CD4-positive, alpha-beta T cell treated with Interleukin-4 for 1 hour (primary cell): Measurements from ENCODE around the gene FGD4.

Experiments used
- DNase-seq, 2 donors: peaks; one replicate each; pipeline ENCODE4 v3.0.0-alpha.2; 2020 to 2022

FGD4 gene

DNA sequence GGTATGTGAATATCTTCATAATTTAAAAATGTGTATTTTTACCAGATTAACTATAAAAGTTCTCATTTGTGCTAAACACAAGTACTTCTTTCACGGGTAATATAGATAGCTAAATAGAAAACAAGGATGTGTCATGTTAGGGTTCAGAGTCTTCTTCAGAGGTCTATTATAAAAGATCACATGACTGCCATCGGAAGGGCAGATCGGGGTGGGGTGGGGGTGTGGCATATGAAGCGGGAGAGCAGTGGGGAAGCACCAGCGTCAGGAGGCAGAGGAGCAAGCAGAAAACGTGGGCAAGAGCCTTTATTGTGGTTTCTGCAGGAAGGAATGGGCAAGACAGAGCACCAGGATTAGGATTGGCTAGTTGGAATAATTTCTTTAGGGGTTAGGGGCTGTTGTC is 216.1 kb downstream of the FGD4 start:
- DNase-seq: no peak

DNA sequence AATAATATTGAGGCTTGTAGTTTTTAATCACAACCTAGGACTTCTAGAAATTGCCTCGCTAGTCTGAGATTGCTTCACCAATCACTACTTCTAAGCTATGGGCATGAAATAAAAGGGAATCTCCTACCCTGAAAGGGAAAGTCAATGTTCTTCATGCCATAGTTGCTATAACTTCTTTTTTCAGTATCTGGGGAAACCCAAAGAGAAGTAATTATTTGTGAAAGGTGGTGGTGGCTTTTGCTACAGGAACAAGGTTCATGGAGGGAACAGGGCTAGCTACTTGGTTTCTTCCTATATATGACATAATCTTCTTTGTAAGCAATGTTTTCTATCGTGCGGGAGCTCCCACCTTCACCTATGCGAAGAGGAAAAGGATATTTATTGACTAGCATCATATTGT is 218.2 kb downstream of the FGD4 start:
- DNase-seq: peak in 1 of 2 donors; percentile 1

DNA sequence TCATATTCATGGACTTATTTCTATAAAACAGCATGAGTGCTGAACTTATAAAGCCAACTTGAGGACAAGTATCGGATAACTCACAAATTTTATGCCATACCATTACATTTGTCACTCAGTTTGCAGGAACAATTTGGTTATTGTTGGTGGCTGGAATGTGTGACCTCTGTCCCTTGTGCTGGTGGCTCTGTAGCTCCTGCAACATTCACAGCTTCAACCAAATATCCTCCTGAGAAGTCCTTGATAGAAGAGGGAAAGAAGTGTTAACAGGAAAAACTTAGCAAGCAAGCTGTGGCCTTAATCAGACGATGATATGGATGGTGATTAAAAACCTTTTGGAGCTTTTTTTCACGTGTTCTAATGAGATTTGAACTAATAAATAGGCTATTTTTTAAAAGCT is 218.8 kb downstream of the FGD4 start:
- no peak for DNase-seq

DNA sequence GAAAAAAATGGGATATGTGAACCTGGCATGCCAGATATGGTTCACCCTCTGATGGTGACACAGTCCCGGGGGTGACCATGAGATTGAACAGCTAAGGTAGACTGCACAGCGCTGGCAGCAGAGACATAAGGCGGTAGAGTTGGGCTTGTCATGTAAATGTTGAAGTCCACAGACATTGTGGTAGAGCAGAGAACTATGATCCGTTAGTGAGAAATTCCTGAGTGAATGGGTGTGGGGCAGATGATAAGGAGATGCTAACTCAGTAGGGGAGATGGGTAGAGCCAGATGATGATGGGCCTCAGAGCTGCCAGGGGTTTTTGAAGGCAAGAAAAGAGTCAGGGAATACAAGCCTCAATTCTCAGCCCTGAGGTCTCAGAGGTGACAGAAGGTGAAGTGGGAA is 228.6 kb downstream of the FGD4 start:
- no peak for DNase-seq

DNA sequence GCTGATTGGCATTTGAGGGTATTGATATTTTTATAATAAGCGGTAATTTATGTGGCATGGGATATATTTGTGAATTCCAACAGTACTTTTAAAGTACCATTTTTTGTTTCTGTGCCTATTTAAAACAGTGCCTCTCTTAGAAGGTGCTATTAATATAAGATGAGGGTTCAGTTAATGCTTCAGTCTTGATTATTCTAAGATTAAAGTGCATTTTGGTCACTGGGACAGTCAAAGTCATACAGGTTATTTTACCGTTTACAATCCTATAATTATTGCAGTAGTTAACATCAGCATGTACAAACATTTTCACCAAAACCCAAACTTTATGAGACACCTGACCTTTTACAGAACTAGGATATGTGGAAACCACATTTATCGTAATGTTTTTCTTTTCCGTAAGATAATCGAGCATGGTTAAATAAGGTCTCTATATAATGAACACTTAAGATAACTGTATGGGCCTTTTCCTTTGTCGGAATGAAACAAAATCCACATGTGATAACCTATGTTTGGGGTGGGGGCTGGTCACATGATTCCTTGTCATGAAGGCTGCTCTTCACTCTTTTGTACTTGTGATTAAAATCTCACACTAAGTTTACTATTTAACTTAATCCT is 242.0 kb downstream of the FGD4 start:
- no peak for DNase-seq

DNA sequence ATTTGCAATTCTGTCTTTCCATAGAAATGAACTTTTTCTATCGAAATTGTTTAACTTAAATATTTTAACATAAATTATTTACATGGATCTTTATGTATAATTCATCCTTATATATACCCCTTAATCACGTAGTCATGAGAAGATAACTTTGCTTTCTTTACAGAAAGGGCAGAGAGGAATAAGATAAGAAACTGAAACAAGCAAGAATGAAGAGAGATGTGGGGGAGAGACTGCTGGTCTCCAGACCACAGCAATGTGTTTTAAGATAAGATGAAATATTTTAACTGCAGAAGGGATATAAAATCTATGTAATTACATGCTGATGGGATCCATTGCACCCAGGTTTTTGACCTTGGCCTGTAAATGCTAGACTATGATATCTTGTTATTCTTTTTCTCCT is 245.1 kb downstream of the FGD4 start:
- no peak for DNase-seq

DNA sequence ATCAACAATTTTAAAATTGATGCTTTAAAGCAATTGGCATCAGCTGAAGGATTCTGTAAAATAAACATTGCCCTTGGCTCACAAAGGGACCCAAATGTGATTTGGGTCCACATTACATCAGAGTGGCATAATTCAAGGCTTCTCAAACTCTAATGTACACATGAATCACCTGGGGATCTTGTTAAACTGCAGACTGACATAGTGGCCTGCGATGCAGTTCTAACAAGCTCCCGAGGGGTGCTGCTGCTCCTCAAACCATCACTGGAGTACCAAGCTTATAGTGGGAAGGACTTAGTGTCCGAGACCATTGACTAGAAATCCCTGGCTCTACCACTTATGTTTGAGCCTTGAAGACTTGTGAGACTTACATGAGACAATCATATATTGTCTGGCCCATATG is 247.9 kb downstream of the FGD4 start:
- DNase-seq: no peak

DNA sequence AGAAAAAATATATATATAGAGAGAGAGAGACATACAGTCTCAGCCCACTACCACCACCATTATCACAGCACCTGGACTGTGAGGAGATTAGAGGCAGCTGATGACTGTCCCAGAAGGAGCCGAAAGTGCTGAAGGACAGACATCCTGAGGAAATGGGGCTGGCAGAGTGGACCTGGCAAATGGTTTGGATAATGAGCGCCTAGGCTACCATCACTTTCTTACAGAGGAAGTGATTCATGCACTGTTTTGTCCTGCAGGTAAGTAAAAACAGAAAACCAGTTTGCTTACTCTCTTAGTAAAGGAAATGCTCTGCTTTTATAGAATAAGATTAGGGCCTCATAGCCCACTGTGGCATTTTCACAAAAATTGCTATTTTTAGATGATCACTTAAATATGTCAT is 251.2 kb downstream of the FGD4 start:
- DNase-seq: no peak

DNA sequence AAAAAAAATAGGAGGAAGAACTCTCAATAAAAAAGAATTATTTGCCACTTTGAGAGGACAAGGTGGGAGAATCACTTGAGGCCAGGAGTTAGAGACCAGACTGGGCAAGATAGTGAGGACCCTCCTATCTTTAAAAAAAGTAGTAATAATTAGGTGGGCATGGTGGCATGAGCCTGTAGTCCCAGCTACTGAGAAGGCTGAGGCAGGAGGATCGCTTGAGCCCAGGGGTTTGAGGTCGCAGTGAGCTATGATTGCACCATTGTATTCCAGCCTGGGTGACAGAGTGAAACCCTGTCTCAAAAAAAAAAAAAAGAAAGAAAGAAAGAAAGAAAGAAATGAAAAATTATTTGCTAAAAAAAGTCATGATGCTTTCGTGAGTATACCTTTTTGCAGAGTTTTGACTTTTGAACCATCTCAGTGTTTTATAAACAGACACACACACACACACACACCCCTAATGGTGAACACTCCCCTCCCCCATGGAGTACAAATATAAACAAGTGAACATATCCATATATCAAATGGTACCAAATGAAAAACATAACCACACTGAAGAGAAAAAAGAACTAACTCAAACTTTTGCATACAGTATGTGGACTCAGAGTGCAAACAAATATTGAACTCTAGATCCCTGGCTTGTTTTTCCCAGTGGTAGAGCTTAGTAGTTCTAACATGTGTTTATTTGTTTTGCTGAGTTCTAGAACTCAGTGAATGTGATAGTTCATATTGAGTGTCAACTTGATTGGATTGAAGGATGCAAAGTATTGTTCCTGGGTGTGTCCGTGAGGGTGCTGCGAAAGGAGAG is 252.0 kb downstream of the FGD4 start:
- DNase-seq: no peak

DNA sequence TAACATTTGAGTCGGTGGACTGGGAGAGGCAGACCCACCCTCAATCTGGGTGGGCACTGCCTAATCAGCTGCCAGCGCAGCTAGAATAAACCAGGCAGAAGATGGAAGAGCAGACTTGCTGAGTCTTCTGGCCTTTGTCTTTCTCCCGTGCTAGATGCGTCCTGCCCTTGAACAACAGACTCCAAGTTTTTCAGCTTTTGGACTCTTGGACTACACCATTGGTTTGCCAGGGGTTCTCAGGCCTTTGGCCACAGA is 252.5 kb downstream of the FGD4 start:
- no peak for DNase-seq

DNA sequence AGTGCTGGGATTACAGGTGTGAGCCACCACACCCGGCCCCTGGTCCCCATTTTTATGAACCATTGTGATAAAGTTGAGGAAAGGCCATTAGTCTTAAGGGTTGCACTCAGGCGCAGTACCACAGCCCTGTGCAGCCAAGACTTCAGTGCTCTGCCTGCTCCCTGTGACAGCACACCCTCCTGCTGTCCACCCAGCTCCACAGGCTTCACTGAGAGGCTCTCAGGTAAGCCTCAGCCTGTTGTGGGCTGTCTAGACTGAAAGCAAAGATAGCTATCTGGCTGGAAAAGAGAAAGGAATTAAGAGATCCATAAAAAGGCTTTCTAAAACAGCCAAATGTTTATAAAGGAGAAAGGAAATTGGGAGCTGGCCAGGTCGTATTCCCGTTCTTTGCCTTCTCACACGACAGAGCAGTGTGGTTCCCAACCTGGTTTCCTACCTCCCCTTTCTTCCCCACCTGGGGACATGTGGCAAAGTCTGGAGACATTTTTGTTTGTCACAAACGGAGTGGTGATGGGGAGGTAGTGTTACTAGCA is 260.6 kb downstream of the FGD4 start:
- no peak for DNase-seq

DNA sequence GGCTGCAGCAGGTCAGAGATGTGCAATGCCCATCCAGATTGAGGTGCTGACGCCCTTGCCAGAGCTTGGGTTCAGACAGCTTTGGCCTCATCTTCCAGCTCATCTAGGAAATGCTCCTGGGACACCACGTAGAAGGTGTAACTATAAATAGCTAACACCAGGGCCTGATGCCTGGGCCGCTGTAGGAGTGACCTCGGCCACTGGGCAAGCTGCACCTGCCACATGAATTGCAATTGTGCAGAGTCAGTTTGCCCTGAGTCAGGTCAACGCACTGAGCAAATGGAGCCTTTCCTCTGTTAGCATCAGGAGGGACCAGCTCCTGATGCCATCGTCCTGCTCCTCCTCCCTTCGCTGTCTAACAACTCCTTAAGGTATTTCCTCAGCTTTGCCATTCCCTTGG is 262.3 kb downstream of the FGD4 start:
- no peak for DNase-seq

DNA sequence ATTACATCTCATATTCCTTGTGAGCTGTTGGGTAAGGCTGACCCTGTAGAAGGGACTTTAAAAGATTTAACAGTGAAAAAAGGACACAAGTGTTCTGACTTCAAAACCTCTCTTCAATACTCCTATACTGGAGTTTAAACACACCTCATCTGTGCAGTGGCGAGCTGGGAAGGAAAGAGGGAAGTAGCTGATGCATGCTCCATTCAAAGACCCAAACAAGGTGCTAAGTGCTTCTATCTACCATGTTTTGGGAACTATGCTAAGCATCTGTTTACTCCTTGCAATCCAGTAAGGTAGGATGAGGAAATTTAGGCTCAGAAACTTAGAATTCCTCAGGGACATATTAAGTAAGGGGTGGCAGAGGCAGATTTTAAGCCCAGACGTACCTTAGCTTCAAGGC is 263.3 kb downstream of the FGD4 start:
- DNase-seq: no peak

DNA sequence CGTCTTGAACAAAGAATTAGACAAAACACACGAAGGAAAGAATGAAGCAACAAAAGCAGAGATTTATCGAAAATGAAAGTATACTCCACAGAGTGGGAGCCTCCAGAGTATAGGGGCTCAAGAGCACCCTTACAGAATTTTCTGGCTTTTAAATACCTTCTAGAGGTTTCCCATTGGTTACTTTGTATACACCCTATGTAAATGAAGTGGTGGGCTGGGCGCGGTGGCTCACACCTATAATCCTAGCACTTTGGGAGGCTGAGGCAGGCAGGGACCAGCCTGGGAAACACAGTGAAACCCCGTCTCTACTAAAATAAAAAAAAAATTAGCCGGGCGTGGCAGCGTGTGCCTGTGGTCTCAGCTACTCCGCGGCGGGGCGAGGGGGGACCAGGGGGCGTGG is 266.7 kb downstream of the FGD4 start:
- no peak for DNase-seq

DNA sequence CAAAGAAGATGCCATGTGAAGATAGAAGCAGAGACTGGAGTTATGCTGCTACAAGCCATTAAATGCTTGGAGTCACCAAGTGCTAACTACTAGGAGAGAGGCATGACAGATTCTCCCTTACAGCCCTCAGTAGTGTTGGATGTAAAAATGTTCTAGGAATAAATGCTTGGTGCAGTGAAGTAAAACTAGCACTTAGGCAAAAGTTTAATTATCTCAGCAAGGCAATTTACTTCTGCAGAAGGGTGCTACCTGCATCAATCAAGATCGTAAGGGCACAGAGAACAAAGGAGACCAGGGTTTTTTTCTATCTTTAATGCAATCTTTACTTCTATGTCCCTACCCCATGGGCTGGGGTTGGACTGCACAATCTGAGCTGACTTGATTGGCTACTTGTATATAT is 270.2 kb downstream of the FGD4 start:
- no peak for DNase-seq

DNA sequence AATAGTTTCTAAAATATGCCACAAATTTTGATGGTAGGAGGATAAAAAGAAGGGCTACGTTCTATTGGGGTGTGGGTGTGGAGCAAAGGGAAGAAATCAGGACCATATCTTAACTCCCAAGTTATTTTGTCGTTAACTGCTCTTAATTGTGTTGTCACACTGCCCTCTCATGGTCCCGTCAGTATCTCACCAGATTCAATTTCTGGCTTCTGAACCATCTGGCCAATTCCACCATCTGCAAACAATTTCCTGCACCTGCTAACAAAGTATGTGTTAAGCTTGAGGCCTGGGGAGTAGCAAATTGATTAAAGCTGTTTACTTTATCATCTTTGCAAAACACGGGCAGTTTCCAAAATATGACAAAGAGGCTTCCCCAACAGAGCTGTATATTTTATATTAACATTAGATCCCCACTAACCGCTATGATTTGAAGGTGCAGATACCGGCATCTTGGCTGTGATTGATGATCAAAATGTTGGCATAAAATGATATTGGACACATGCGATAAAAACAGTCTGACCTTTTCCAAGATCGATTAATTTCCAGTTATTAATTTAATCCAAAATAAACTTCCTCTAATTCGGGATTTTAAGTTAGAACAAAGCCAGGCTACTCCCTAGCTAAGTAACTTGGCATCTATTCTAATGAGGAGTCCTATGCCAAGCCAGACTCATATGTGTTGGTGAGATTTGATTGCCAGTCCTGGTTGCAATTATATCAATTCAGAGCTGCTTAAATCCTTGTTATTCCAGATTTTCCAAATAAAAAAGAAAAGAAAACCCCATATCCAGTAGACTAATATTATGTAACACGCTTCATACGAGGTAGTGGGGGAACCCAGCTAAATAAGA is 272.8 kb downstream of the FGD4 start:
- DNase-seq: peak; percentile 16 to 19

DNA sequence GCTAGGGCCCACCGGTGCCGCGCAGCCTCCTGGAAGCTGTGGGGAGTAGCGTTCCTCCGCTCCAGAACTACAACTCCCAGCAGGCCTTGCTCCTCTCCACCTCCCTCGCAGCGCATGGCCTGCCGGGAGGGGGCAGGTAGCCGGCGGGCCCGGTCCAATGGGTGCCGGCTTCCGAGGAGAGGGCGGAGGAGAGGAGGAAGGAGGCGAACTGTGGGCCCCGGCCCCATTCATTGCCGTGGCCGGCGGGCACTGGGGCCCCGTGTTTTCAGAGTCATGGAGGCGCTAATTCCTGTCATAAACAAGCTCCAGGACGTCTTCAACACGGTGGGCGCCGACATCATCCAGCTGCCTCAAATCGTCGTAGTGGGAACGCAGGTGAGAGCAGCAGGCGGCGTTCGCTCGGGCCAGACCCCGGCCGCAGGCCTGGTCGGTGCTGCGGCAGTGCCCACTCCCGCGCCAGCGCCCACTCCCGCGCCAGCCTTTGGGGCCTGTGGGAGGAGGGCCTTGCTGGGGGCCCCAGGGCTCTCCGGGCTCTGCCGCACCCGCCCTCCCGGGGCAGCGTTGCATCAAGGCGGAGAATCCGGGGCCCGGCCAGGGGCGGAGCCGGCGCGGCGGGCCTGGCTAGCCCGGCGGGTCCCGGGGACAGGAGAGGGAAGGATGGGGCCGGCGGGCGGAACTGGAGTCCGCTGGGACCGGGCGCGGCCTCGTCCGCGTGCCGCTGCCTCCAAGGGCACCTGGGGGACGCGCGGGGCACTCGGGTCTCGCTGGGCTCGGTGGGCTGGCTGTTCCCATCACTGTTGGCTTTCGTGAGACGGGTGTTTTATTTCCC is 279.9 kb downstream of the FGD4 start, which contains the start of gene DNM1L:
DNM1L (plus strand) TSS at position 211 of the 829 bp plus-strand sequence; CDS start at position 274, 63 bp downstream.
- peak; percentile 93 for DNase-seq

DNA sequence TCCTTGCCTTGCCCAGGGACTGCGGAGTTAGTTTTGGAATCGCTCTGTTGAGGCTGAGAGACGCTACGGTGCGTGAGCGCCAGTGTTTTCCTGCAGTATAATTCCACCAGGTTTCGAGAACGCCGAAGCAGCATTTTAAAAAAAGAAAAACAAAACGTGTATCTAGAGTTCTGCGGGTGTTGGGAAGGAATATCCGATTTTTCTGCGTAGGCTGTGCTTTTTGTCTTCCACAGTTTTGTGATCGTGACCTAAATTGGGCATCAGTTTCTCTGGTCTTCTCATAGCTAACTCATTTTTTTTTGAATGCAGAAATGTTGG is 280.5 kb downstream of the FGD4 start:
- DNase-seq: no peak

DNA sequence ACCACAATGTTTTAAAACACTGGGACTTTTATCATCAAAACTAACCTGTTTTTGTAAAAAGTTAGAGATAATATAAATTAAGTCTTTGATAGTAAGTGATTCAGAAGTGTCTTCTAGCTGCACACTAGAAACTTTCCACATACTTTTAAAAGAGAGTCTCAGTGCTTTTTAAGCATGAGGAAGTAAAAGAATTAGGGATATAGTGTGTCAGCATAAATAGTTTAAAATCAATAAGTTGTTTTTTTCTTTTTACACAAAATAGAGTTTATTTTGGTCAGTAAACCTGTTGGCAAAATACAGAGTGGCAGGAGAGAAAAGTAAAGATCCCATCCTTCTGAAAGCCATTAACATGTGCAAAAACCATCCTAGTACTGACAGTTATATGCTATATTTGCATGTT is 281.4 kb downstream of the FGD4 start:
- no peak for DNase-seq

DNA sequence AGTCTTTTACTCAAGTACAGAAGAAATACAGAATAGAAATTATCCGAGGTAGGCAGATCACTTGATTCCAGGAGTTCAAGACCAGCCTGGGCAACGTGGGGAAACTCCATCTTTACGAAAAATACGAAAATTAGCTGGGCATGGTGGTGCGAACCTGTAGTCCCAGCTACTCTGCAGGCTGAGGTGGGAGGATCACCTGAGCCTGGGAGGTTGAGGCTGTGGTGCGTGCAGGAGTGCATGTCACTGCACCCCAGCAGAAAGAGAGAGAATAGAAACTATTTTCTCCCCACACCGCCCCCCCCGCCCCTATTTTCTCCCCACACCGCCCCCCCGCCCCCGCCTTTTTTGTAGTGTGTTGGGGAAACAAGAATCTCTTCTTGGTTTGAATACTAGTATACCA is 281.9 kb downstream of the FGD4 start:
- DNase-seq: no peak

DNA sequence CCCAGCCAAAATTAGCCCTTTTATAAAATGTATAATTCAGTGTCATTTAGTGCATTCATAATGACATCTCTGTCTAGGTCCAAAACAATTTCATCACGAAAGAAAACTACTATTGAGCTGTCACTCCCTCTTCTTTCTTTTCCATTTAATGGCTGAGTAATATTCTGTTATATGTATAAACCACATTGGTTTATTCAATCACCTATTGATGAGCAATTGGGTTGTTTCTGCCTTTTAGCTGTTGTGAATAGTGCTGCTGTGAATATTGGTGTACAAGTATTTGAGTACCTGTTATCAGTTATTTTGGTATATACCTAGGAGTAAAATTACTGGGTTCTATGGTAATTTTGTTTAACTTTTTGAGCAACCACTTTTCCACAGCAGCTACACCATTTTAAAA is 287.0 kb downstream of the FGD4 start:
- DNase-seq: no peak

DNA sequence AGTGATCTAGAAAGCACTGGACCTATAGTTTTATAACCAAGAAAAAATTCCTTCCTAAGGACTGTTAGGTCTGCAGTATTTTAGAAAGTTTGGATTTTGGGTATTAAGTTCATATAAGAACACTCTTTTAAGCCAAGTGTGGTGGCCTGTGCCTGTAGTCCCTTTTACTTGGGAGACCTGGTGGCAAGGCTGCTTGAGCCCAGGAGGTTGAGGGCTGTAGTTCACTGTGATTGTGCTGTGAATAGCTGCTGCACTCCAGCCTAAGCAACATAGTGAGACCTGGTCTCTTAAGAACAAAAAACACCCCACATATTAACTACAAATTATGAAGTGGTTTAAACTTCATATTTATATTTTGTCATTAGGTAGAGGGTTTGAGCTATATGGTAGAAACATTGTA is 289.4 kb downstream of the FGD4 start:
- DNase-seq: no peak

DNA sequence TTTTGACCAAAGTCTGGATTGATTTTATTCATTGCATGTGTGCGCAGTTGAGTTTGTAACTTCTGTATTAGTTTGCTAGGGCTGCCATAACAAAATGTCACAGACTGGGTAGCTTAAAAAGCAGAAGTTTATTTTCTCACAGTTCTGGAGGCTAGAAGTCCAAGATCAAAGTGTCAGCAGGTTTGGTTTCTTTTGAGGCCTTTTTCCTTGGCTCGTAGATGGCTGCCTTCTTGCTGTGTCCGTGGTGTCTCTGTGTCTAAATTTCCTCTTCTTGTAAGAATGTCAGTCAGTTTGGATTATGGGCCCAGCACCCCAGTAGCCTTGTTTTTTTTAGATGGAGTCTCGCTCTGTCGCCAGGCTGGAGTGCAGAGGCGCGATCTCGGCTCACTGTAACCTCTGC is 291.6 kb downstream of the FGD4 start:
- no peak for DNase-seq
